OCI-M2 (cell line): Measurements from ENCODE around the gene F7.

Experiments used
- DNase-seq: peaks from one replicate; lab custom pipeline; 2025; ENCODE audit not compliant: unreplicated experiment; lab: John Stamatoyannopoulos, UW

F7 gene

DNA sequence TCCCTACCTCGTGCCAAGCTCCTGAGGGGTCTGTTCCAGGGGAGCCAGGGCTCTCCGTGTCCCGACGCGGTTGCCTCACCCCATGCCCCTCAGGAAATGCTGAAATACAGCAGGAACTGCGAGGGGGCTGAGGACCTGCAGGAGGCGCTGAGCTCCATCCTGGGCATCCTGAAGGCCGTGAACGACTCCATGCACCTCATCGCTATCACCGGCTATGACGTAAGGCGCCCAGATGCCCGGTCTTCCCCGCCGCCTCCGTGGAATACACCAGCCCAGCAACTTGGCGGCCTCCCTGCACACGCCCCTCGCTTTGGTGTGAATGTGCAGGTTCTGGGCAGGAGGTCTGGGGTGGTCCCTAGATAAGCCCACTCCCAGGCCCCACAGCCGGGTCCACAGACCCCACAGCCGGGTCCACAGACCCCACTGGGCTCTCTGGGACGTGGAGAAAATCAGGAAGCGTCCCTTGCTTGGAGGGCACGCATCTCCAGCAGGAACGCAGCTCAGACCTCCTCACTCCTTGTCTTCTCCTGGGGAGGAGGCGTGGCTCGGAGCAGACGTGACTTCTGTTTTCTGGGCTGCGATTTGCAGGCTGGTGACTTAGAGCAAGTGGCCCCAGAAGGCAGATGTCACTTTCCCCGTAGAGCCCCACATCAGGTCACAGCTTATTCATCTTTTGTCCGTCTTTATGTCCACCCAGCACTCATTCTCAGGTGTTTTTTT is 19.4 kb upstream of the F7 start:
- DNase-seq = no peak

DNA sequence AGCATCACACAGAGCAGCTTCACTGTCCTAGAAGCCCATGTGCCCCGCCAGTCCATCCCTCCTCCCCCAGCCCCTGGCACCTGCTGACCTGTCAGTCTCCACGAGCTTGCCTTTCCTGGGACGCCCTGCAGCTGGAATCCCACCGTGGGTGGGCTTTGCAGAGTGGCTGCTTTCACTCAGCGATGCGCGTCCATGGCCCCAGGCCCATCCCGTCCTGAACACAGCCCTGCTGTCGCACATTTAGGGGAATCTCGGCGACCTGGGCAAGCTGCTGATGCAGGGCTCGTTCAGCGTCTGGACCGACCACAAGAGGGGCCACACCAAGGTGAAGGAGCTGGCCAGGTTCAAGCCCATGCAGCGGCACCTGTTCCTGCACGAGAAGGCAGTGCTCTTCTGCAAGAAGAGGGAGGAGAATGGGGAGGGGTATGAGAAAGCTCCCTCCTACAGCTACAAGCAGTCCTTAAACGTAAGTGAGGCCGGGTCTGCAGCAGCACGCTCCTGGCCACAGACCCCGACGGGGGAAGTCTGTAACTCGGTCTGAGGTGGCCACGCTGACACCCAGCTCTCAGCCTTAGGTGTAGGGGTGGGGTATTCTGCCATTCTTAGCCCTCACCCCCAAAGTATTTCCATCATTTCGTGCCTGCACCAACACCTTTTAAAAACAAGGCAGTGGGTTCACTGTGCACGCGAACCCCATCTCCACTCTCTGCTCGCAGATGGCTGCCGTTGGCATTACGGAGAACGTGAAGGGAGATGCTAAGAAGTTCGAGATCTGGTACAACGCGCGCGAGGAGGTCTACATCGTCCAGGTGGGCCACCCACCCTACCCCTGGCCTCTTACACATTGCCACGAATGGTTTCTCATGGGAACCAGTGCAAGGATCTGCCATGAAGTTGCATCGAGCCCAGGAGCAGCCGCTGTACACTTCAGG is 18.3 kb upstream of the F7 start:
- no peak for DNase-seq

DNA sequence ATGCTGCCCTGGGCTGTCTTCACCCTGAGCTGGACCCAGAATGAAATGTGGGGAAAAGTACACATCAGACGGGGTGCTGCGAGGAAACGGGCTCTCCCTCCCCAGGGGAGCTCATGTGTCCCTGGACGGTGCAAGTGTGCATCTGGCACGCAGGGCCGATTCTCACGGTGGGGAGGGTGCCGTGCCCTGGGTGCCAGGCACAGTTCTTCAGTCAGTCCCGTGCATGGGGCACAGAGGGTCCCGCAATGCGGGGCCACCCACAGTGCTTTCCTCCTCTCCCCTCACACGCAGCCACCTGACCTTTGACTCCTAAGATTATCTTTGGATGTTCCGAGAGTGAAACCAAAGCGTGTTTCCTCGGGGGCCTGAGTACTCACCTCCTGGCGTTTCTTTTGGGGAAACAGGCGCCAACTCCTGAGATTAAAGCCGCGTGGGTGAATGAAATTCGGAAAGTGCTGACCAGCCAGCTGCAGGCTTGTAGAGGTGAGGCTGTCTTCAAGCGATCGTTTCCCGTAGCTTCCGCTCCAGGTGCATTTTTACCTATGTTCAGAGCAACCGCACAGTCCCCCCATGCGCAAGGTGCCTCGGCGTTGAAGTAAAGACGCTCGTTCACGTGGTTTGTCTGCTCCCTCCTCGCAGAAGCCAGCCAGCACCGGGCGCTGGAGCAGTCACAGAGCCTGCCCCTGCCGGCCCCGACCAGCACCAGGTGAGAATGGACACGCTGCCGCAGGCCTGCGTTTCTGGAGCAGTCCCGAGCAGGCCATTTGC is 17.5 kb upstream of the F7 start:
- DNase-seq = no peak

DNA sequence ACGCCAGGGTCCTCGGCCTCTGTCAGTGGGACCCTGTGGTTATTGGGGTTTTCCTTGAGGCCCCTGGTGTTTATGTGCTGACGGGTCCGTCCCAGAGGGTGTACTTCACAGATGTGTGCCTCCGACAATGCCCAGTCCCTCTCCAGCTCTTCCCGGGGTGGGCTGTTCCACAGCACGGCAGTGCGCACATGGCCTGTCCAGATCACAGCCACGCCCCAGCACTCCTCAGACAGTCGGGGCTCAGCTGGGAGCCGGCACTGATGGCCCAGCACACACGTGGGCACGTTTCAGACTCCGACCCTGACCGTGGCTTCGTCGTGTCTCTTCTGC is 16.9 kb upstream of the F7 start:
- DNase-seq = no peak

DNA sequence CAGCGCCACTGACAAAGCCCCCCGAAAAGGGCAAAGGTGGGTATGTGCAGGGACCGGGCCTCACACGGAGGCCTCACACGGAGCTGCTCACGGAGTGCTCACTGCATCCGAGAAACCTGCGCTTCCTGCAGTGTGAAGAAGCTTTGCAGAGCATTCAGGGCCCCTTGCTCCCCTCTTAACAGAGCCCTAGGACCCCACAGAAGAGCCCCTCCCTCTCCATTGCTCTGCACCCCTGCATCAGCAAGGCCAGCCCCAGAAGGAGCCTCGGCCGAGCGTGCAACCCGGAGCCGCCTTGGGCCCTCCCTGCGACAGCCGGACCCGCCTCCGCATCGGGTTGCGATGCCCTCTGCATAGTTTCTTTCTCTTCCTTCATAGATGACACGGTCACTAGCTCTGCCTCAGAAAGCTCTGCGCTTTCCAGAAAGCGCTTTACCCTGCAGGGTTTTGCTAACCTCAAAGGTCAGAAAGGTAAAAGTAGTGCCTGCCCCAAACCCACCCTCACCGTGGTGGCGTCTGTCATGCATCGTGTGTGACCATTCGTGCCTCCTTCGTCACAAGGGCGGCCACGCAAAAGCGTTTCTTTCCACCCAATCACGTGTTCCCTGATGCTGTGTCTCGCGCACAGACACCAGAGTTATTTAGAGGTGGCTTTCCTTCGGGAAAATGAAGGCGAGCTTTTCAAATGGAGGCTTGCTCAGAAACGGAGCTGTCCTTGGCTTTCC is 15.7 kb upstream of the F7 start:
- no peak for DNase-seq

DNA sequence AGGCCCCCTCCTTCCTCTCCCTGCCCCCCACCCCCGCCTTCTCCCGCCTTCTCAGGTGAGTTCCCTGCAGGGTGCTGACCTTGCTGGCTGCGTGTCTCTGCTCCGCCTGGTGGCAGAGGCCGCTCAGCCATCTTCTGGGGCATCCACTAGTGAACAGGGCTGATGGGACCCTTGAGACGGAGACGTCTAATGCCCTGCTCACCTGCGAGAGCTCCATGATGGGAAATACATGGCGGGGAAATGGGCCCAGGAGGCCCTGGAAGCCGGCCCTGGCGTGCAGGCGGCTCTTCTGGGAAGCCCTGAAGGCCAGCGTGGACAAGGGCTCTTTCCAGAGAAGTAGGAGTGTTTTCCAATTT is 15.2 kb upstream of the F7 start:
- no peak for DNase-seq

DNA sequence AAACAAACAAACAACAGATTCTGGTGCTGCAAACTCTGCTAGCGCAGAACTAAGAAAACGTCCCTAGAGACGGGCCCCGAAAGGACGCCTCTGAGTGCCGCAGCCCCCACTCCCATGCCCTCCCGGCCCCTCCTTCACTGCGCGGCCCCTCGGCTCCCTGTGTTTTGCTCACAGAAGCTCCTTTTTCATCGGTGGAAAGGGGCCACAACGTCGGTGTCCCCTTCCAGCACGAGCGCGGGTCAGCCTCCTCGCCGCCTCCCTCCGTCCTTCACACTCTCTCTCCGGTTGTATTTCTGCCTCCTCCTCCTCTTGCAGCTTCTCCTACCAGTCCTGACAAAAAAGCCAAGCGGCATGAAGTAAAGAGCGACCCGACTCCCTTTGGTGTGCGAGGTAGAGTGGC is 14.8 kb upstream of the F7 start:
- DNase-seq = no peak

DNA sequence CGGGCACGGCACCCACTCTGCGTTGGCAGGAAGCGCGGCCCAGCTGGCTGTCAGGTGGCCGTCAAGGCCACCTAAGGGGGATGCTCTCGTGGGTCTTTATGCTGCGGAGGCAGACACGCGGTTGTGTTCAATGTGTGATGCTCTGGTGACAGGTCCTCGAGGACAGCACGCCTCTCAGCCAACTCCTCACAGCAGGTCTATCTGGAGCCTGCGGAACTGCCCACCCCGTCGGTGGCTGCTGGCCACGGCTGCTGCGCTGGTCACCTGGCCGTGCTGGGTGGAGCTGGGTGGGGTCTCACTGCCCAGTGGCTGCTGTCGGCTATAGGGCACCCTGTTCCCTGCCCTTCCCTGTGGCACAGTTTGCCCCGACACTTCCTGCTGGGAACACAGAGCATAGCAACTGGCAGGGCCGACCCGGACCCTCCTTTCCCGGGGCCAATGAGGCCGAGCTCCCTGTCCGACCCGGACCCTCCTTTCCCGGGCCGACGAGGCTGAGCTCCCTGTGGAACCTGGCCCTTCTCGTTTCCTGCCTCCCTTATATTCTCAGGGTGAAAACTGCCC is 14.3 kb upstream of the F7 start:
- no peak for DNase-seq

DNA sequence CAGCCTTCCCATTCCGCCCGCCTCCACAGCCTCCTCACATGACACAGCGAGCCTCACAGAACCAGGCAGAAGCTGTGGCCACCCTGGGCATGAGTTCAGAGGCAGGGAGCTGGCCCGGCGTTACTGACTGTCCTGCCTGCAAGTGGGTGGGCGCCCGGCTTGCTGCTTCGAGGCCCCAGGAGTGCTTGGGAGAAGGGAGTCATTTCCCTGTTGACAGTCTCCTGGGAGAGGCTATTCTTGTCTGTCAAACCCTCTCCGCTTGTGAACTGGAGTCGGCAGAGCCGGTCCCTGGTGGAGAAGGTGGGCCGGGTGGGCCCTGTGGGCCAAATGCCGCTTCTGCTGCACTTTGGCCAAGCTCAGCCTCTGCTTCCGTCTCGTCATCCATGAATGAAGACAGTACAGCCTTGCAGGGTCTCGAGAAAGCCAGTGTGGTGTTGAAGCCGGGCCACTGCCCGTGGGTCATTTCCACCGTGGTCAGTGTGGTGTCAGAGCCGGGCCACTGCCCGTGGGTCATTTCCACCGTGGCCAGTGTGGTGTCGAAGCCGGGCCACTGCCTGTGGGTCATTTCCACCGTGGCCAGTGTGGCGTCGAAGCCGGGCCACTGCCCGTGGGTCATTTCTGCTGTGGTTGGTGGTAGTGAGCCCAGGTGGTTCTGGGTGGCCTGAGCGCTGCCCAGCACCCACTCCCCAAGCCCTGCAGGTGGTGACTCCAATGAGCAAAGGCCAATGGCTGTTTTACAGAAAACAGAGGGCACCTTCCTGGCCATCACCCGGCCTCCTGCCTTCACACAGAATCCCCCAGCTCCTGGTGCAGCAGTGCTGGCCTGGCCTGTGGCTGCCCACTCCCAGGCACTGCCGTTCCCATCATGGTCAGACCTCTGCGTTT is 13.5 kb upstream of the F7 start:
- DNase-seq = no peak

DNA sequence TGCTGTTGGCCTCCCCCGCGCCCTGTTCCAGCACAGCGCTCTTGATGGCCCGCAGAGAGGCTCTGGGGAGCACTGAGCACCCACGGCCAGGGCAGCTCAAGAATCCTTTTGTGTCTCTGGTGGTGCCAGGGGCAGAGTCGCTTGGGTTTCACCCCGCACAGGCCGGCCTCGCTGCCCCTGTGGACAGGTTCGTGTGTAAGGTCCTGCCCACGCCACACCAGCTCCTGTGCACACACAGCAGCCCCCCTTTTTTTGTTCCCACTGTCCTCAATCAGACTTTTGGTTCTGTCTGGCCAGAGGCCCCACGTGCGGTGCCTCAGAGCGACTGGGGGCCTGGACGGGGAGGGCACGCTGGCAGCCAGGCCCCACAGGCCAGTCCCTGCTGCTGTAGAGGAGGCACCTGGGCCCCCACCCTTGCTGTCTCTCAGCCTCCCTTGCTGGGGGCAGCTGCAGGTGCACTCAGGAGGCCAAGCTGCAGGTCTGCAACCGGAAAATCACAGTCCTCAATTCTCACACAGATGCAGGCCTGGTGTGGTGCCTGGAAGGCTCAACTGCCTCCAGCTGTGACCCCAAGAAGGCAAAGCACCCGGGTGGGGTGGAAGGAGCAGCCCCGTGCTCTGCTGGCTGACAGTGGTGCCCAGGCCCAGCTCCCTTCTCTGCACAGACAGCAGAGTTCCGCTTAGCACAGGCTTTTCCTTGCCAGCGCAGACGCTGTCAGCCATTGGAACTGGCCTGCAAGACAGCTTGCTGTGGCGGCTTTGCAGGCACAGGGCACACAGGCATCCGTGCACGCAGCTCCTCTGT is 12.6 kb upstream of the F7 start:
- no peak for DNase-seq

DNA sequence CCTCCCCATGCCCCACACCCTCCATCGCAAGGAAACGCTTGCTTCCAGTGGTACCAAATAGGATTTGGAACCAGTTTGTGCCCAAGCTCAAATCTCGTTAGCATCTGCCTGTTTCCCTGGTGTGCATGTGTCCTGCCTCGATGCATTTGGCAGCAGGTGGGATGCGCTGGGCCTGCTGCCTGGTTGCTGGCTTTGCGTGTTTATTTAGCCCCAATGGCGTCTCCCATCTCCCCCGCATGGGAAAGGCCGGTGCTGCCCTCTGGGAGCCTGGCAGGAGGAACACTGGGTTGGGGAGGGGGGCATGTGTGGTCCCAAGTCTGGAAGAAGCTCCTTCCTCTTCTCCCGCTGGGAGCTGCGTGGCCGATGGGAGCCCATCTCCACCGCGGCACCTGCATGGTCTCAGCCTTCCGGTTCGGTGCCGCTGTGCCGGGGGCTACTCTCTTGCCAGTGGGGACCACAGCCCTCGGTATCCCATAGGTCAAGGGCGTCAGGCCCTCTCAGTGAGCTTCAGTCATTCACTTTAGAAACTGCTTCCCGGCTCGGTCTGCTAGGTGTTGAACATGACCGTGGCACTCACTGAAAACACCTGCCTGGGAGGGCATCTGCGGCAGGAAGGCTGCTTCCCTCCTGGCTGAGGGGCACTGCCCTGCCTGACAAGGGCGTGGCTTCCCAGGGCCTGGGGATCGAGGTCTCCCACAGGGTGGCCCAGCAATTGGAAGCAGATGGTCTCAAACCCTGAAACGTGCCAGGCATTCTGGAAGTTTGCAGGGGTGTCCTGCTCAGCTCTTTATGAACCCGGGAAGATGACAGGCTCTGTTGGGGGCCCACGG is 11.8 kb upstream of the F7 start:
- DNase-seq = no peak

DNA sequence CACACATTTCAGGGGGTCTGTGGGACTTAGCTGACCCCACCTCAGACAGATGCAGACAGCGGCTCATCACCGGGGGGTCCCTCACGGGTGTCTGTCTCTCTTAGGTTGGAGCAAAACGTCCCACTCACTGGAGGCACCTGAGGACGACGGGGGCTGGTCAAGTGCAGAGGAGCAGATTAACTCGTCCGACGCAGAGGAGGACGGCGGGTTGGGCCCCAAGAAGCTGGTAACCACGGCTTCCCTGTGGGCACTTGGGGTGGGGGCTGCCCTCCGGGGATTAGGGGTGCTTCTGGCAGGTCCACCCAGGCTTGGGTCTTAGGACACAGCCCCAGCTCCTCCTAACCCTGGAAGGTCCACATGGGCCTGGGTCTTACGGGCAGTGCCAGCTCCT is 11.2 kb upstream of the F7 start:
- no peak for DNase-seq

DNA sequence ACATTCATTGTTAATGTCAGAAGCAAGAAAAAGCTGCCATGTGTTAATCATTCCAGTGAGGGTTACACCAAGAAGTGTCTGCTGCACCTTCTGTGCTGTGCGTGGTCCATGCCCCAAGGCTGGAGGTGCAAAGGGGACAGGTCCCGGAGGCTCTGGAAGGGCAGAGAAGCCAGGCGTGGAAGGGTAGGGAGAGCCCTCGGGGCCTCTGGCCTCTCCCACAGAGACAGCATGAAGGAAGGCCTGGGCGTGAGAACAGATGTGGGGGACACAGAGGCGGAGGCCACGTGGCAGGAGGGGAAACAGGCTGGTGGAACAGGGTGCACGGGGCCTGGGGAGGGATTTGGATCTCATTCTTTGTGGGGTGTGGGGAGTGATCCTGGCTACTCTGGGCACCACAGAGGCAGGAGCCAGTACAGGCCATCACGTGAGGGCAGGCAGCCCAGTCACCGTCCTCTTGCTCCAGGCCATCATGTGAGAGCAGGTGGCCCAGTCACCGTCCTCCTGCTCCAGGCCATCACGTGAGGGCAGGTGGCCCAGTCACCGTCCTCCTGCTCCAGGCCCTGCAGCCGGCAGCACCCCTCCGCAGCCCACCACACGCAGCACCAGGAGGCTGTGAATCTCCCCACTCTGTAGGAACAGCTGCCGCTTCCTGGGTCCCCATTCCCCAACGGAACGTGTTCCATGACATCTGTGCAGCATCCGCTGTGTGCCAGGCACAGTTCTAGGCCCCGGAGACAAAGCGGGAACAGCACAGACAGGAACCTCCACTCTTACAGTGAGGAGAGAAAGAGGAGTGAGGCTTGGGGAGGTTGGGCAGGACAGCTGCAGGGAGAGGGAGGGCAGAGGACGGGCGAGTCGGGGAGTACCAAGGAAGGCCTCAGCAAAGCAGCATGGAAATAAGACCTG is 10.2 kb upstream of the F7 start:
- DNase-seq = no peak

DNA sequence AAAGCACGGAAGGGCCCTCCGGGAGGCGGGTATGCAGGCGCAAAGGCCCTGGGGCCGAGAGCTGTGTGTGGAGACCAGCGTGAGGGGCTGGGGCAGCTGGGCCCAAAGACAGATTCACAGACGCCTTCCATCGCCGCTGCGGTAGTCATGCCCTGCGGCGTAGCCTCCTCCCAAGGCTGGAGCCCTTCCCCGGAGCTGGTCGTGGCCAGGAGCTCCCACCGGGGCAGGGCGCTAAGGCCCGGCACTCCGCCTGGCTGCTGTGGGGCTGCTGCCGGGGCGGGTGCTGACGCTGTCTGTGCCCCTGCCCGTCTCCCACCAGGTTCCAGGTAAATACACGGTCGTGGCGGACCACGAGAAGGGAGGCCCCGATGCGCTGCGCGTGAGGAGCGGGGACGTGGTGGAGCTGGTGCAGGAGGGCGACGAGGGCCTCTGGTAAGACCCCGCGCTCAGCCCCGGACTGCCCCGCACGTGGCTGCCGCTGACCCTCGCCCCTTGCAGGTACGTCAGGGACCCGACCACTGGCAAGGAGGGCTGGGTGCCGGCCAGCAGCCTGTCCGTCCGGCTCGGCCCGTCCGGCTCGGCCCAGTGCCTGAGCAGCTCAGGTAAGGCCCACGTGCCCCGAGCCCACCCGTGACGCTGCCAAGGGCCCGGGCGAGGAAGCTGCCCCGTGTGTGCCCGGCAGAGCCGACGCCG is 9.4 kb upstream of the F7 start:
- no peak for DNase-seq

DNA sequence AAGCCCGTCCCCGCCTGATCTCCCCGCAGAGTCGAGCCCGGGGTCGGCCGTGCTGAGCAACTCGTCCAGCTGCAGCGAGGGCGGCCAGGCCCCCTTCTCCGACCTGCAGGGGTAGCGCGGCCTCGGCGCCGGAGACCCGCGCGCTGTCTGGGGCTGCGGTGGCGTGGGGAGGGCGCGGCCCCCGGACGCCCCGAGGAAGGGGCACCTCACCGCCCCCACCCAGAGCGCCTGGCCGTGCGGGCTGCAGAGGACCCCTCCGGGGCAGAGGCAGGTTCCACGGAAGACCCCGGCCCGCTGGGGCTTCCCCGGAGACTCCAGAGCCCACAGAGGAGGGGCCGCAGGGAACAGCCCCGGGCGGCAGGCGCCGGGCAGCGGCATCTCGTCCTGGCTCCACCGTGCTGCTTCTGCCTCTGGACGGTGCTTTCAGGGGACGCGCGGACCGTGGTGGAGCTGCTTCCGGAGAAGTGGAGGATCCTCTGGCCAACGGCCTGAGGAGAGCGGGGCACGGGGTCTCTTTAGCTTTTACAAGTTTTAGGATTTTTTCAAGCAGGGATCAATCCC is 8.8 kb upstream of the F7 start:
- DNase-seq = no peak

DNA sequence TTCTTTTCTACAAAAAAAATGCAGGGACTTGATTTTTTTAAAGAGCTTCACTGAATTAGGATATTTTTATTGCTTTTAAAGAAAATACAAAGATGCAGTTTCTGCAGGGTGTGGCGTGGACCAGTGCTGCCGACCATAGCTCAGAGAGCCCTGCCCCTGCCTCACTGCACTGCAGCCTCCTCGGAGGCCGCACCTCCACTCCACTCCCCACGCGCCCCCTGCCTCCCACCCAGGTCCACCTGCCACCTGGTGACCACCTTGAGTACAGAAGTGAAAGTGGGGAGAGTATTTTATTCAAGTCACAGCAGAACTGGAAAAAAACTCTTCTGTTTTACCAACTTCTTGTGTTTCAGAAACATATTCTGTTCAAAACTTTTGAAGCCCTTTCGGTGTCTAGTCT is 7.9 kb upstream of the F7 start:
- no peak for DNase-seq
